RWPE2 (cell line): ENCODE results near the gene PLEKHG7.
"Not testable (repeated sequence)": the region's sequence is repeated elsewhere in the genome, so short reads cannot be mapped to it uniquely, and the experiment has no call there.

ENCODE experiments used
- ATAC-seq: fragments of 200-7000 bp; cut with Tn5 transposase; 3 replicates; pipeline ENCODE4 v1.9.1; 2021; ENCODE audit warnings: low read depth
- DNase-seq: peaks from one replicate; pipeline ENCODE4 v3.0.0-alpha.2; 2020; ENCODE audit warnings: low spot score
- H3K27ac ChIP-seq: fragments of 450-650 bp; 2 replicates; pipeline ENCODE4 v1.5.1; 2017; ENCODE audit warnings: mild to moderate bottlenecking; ENCODE audit not compliant: poor library complexity, severe bottlenecking
- H3K27me3 ChIP-seq: fragments of 250-450 bp; sonication (Bioruptor Pico); 2 replicates; pipeline ENCODE4 v1.5.1; 2021; ENCODE audit warnings: mild to moderate bottlenecking, moderate library complexity; ENCODE audit not compliant: insufficient read depth, poor library complexity, severe bottlenecking
- H3K36me3 ChIP-seq: fragments of 250-450 bp; sonication (Bioruptor Pico); 2 replicates; pipeline ENCODE4 v1.5.1; 2020; ENCODE audit warnings: low read depth, mild to moderate bottlenecking, moderate library complexity
- H3K4me1 ChIP-seq: fragments of 250-450 bp; sonication (Bioruptor Pico); 2 replicates; pipeline ENCODE4 v1.5.1; 2021; ENCODE audit warnings: mild to moderate bottlenecking, moderate library complexity; ENCODE audit not compliant: insufficient read depth, poor library complexity, severe bottlenecking
- H3K4me3 ChIP-seq: fragments of 250-450 bp; sonication (Bioruptor Pico); 2 replicates; pipeline ENCODE4 v1.5.1; 2021; ENCODE audit warnings: mild to moderate bottlenecking, moderate library complexity; ENCODE audit not compliant: severe bottlenecking
- H3K9me3 ChIP-seq: fragments of 250-450 bp; sonication (Bioruptor Pico); 2 replicates; pipeline ENCODE4 v1.5.1; 2021; ENCODE audit warnings: mild to moderate bottlenecking, moderate library complexity; ENCODE audit not compliant: severe bottlenecking
- CTCF ChIP-seq: fragments of 450-650 bp; IDR thresholded peaks from one replicate; pipeline ENCODE4 v1.5.1; 2017; ENCODE audit warnings: mild to moderate bottlenecking, moderate library complexity; ENCODE audit not compliant: poor library complexity, severe bottlenecking

The PLEKHG7 gene

GRCh38 chr12:92784356-92784755 lies 81.6 kb downstream of the PLEKHG7 start:
- H3K27ac ChIP-seq: no peak overlapping the region

GRCh38 chr12:92784797-92785562 lies 82.2 kb downstream of the PLEKHG7 start:
- H3K27ac ChIP-seq: no peak overlapping the region
- TF ChIP-seq CTCF: peak; percentile 86
- peaks cover 33% of the 10 kb centered on the region for H3K36me3 ChIP-seq
- H3K4me1 ChIP-seq: peaks cover 7% of the 10 kb centered on the region
- DNase-seq: no peak
- peak; percentile 98 for ATAC-seq
- no peak overlapping the region for H3K4me3 ChIP-seq
- H3K27me3 ChIP-seq: no peaks in the 10 kb centered on the region
- no peaks in the 10 kb centered on the region for H3K9me3 ChIP-seq

More at GRCh38 chr12:92784356-92784755, 81.6 kb downstream of the PLEKHG7 start:
- peaks cover 7% of the 10 kb centered on the region for H3K4me1 ChIP-seq
- no peak overlapping the region for H3K4me3 ChIP-seq
- H3K27me3 ChIP-seq: no peaks in the 10 kb centered on the region
- H3K9me3 ChIP-seq: no peaks in the 10 kb centered on the region
- ATAC-seq (no peak), DNase-seq (no peak)
- TF ChIP-seq CTCF: no peak
- H3K36me3 ChIP-seq: peaks cover 39% of the 10 kb centered on the region

GRCh38 chr12:92785563-92785950 lies 82.8 kb downstream of the PLEKHG7 start:
- no peak for TF ChIP-seq CTCF
- H3K9me3 ChIP-seq: no peaks in the 10 kb centered on the region
- DNase-seq: no peak
- H3K36me3 ChIP-seq: peaks cover 27% of the 10 kb centered on the region
- H3K4me3 ChIP-seq: no peak overlapping the region
- no peak for ATAC-seq
- H3K27ac ChIP-seq: no peak overlapping the region
- H3K4me1 ChIP-seq: peaks cover 7% of the 10 kb centered on the region
- H3K27me3 ChIP-seq: no peaks in the 10 kb centered on the region

- Histone ChIP-seq H3K27me3 (no peaks in the 10 kb centered on the region), H3K36me3 (peaks cover 26% of the 10 kb centered on the region), H3K4me1 (peaks cover 7% of the 10 kb centered on the region), H3K4me3 (no peak overlapping the region), H3K9me3 (no peaks in the 10 kb centered on the region), H3K27ac (no peak overlapping the region)
- TF ChIP-seq CTCF: no peak
- ATAC-seq (no peak), DNase-seq (no peak)
Observed at GRCh38 chr12:92786045-92786444, 83.3 kb downstream of the PLEKHG7 start.

- H3K4me3 ChIP-seq, H3K4me1 ChIP-seq, H3K9me3 ChIP-seq, H3K27me3 ChIP-seq, DNase-seq, ATAC-seq, H3K27ac ChIP-seq: not testable (repeated sequence)
- H3K36me3 ChIP-seq: peaks cover 22% of the 10 kb centered on the region
Observed at GRCh38 chr12:92794356-92794755, 91.6 kb downstream of the PLEKHG7 start.
